K562 (cell line): ENCODE data around the gene HYCC2. TPM values are rescaled to one million over a fixed set of nuclear protein-coding genes. Genes with fewer than 3 reads are reported as not detected.

Experiments used
- ATAC-seq: fragments of 200-7000 bp; cut with Tn5 transposase; 3 replicates; pipeline ENCODE4 v1.9.1; 2020; ENCODE audit warnings: moderate library complexity
- BruUV-seq: library from RNA; stranded (reverse); fragments of 400-500 nt; replicated peaks from 2 replicates; lab custom pipeline; 2021; lab: Mats Ljungman, UMichigan
- CTCF ChIA-PET: fragments of 300-600 bp; formaldehyde crosslinking; extraction: SDS; loops from one replicate; lab custom pipeline; 2021; ENCODE audit warnings: low intra/inter-chr PET ratio; lab: Yijun Ruan, JAX
- POLR2A ChIA-PET: fragments of 300-600, 350-650 bp; sonication (Branson Sonifier 250); formaldehyde crosslinking; extraction: SDS; loops from one replicate; lab custom pipeline; 2021; ENCODE audit warnings: antibody characterized with exemption, inconsistent platforms; lab: Yijun Ruan, JAX
- DNase-seq, 4 experiments: peaks; one replicate each; pipeline versions ENCODE4 v3.0.0 to v3.0.0-alpha.2; 2011 to 2018; ENCODE audit warnings: low spot score in 3 of 4, mixed read lengths in 3 of 4; ENCODE audit errors: extremely low read depth in 1 of 4
- FAIRE-seq: peaks from 2 replicates; lab custom pipeline; 2011; peaks lifted over from hg19 to GRCh38; lab: Jason Lieb, UNC
- H2AFZ ChIP-seq: 2 replicates; pipeline ENCODE4 v1.6.0; 2011; ENCODE audit warnings: low read depth, low read length, control low read depth, inconsistent platforms
- H3K27ac ChIP-seq: fragments of 200-600 bp; 3 replicates; pipeline ENCODE4 v1.8.0; 2011; ENCODE audit warnings: low read depth, mild to moderate bottlenecking, control low read depth, inconsistent platforms, low read length, moderate library complexity, mixed read lengths; ENCODE audit errors: extremely low read depth
- H3K27me3 ChIP-seq, 2 experiments: fragments of 300-600 bp in 1 of 2; 2 replicates in 1 of 2; 3 replicates in 1 of 2; pipeline versions ENCODE4 v1.6.0 to v1.8.0; 2011; ENCODE audit warnings: inconsistent platforms in 2 of 2, low read length in 2 of 2, mild to moderate bottlenecking in 1 of 2, mixed read lengths in 1 of 2, moderate library complexity in 1 of 2; ENCODE audit not compliant: control insufficient read depth in 2 of 2, insufficient read depth in 2 of 2
- H3K36me3 ChIP-seq: fragments of 300-600 bp; 3 replicates; pipeline ENCODE4 v1.8.0; 2011; ENCODE audit warnings: mild to moderate bottlenecking, low read length, inconsistent platforms; ENCODE audit not compliant: control insufficient read depth, insufficient read depth
- H3K4me1 ChIP-seq, 2 experiments: fragments of 200-600 bp in 1 of 2; replicated peaks in 1 of 2; 2 replicates in 1 of 2; 3 replicates in 1 of 2; pipeline versions ENCODE4 v1.5.1 to v1.8.0; 2011; ENCODE audit warnings: inconsistent platforms in 2 of 2, low read length in 2 of 2, mild to moderate bottlenecking in 1 of 2, mixed read lengths in 1 of 2, moderate library complexity in 1 of 2; ENCODE audit not compliant: control insufficient read depth in 2 of 2, insufficient read depth in 2 of 2
- H3K4me2 ChIP-seq: 2 replicates; pipeline ENCODE4 v1.6.1; 2011; ENCODE audit warnings: low read length, control low read depth, inconsistent platforms, mixed read lengths; ENCODE audit not compliant: insufficient read depth
- H3K4me3 ChIP-seq: fragments of 200-600 bp; sonication (generic), shearing (Covaris generic); 2 replicates; pipeline ENCODE4 v1.5.1; 2016; ENCODE audit warnings: control low read depth, inconsistent platforms
- H3K79me2 ChIP-seq: fragments of 200-600 bp; 3 replicates; pipeline ENCODE4 v1.8.0; 2011; ENCODE audit warnings: low read length, inconsistent platforms; ENCODE audit not compliant: control insufficient read depth, insufficient read depth
- H3K9ac ChIP-seq, 2 experiments: 2 replicates each; pipeline versions ENCODE4 v1.6.0 to v1.6.1; 2011; ENCODE audit warnings: low read depth in 2 of 2, low read length in 2 of 2, control low read depth in 1 of 2, inconsistent platforms in 1 of 2, mild to moderate bottlenecking in 1 of 2, mixed read lengths in 1 of 2; ENCODE audit not compliant: insufficient read depth in 1 of 2
- H3K9me1 ChIP-seq: one replicate; pipeline ENCODE4 v1.6.0; 2011; ENCODE audit warnings: inconsistent platforms, mild to moderate bottlenecking, low read length, moderate library complexity; ENCODE audit not compliant: control insufficient read depth, insufficient read depth
- H3K9me3 ChIP-seq: replicated peaks from 2 replicates; pipeline ENCODE4 v1.5.1; 2011; ENCODE audit warnings: low read depth, low read length, inconsistent platforms; ENCODE audit not compliant: control insufficient read depth, insufficient read depth
- H4K20me1 ChIP-seq: replicated peaks from 2 replicates; pipeline ENCODE4 v1.6.1; 2011; ENCODE audit warnings: low read length, inconsistent platforms, mixed read lengths; ENCODE audit not compliant: control insufficient read depth, insufficient read depth
- BMI1 ChIP-seq: fragments of 150-350 bp; IDR thresholded peaks from 2 replicates; pipeline ENCODE4 v1.6.1; 2014; ENCODE audit warnings: low read length
- GABPB1 ChIP-seq: sonication (generic); formaldehyde crosslinking; IDR thresholded peaks from 2 replicates; pipeline ENCODE4 v1.8.0; 2022; ENCODE audit warnings: mild to moderate bottlenecking, missing genetic modification reagents
- GATAD2A ChIP-seq: fragments of 450-650 bp; IDR thresholded peaks from 2 replicates; pipeline ENCODE4 v1.6.1; 2017
- MYBL2 ChIP-seq, 2 experiments: fragments of 450-650 bp in 1 of 2; sonication (generic) in 1 of 2; formaldehyde crosslinking in 1 of 2; IDR thresholded peaks; 2 replicates each; pipeline versions ENCODE4 v1.6.1 to v1.8.1; 2017 to 2022; ENCODE audit warnings: borderline replicate concordance in 1 of 2, inconsistent platforms in 1 of 2, low read depth in 1 of 2, mild to moderate bottlenecking in 1 of 2, missing genetic modification reagents in 1 of 2, moderate library complexity in 1 of 2
- NBN ChIP-seq: fragments of 450-650 bp; IDR thresholded peaks from 2 replicates; pipeline ENCODE4 v1.6.1; 2016; ENCODE audit warnings: low read depth, mild to moderate bottlenecking
- POLR2AphosphoS2 ChIP-seq: IDR thresholded peaks from 2 replicates; pipeline ENCODE4 v1.6.1; 2012; ENCODE audit warnings: low read length, improper control_type of control experiment
- TCFL5 ChIP-seq: fragments of 250-450 bp; sonication (Bioruptor Pico); conservative IDR thresholded peaks from 2 replicates; pipeline ENCODE4 v1.6.1; 2021; ENCODE audit warnings: mild to moderate bottlenecking, moderate library complexity, matching md5 sums
- ZBED1 ChIP-seq: IDR thresholded peaks from 2 replicates; pipeline ENCODE4 v1.6.1; 2014
- WGBS: fragments of 100-300 bp; shearing (Covaris generic); methylation state at CpG from one replicate; pipeline ENCODE4 v1.1.6; 2016; ENCODE audit warnings: low coverage, mixed read lengths; ENCODE audit not compliant: insufficient coverage; ENCODE audit errors: missing lambda C conversion rate; 5-methylcytosine and 5-hydroxymethylcytosine counted together
- in situ Hi-C: fragments of 300-500 bp; cut with MboI; formaldehyde crosslinking; loops from 4 replicates; pipeline ENCODE4 v1.15.0; 2018; ENCODE audit warnings: inconsistent platforms, mixed read lengths
- intact Hi-C: fragments of 100-400 bp; cut with micrococcal nuclease; formaldehyde crosslinking; loops from 2 replicates; pipeline ENCODE4 v1.14.2; 2022
- polyA plus RNA-seq, 8 experiments: library from polyadenylated mRNA; depleted of rRNA in 4 of 8; stranded (reverse) in 5 of 8; unstranded in 3 of 8; fragments of >200 nt; fragmentation: Nextera tagmentation in 2 of 8; fragmentation: Illumina TruSeq in 1 of 8; extraction: Ambion mirVana in 2 of 8; extraction: Trizol in 1 of 8; gene quantifications; 2 replicates each; pipeline versions ENCODE4 v1.2.1 to v1.2.3, GENCODE V29; 2011 to 2014; ENCODE audit warnings: inconsistent platforms in 1 of 8, missing spikeins in 1 of 8
- total RNA-seq, 7 experiments: library from RNA; depleted of rRNA in 6 of 7; stranded (reverse); fragments of >200 nt in 6 of 7; fragmentation: Illumina TruSeq in 2 of 7; extraction: Trizol in 2 of 7; gene quantifications; 2 replicates each; pipeline versions ENCODE4 v1.2.1 to v1.2.3, GENCODE V29; 2011 to 2021; ENCODE audit warnings: low replicate concordance in 1 of 7
- TF ChIP-seq, protein P1 (sequence below): fragments of 250-450 bp; sonication (Bioruptor Pico); IDR thresholded peaks from 2 replicates; pipeline ENCODE4 v1.5.0; 2020; ENCODE audit warnings: mild to moderate bottlenecking
- TF ChIP-seq, protein P2 (sequence below), 2 experiments: fragments of 250-450 bp in 1 of 2; fragments of 450-650 bp in 1 of 2; sonication (Bioruptor Pico) in 1 of 2; IDR thresholded peaks; 2 replicates each; pipeline versions ENCODE4 v1.6.1 to v1.8.0; 2016 to 2021; ENCODE audit warnings: mild to moderate bottlenecking in 2 of 2, moderate library complexity in 2 of 2, missing compliant biosample characterization in 1 of 2, missing genetic modification characterization in 1 of 2
- TF ChIP-seq, protein P3 (sequence below): sonication (generic); formaldehyde crosslinking; IDR thresholded peaks from 2 replicates; pipeline ENCODE4 v1.8.0; 2022; ENCODE audit warnings: missing genetic modification reagents, mild to moderate bottlenecking, borderline replicate concordance
- TF ChIP-seq, protein P4 (sequence below): fragments of 450-650 bp; IDR thresholded peaks from 2 replicates; pipeline ENCODE4 v1.6.1; 2014; ENCODE audit warnings: low read depth, mild to moderate bottlenecking, moderate library complexity, borderline replicate concordance

The HYCC2 gene
- total and polyA plus RNA-seq, 9 of the 15 experiments (the other 6 are each of a cell fraction or from before 2014, with no cell fraction given), result 5.4 to 20.0 (median 9.8) TPM

DNA sequence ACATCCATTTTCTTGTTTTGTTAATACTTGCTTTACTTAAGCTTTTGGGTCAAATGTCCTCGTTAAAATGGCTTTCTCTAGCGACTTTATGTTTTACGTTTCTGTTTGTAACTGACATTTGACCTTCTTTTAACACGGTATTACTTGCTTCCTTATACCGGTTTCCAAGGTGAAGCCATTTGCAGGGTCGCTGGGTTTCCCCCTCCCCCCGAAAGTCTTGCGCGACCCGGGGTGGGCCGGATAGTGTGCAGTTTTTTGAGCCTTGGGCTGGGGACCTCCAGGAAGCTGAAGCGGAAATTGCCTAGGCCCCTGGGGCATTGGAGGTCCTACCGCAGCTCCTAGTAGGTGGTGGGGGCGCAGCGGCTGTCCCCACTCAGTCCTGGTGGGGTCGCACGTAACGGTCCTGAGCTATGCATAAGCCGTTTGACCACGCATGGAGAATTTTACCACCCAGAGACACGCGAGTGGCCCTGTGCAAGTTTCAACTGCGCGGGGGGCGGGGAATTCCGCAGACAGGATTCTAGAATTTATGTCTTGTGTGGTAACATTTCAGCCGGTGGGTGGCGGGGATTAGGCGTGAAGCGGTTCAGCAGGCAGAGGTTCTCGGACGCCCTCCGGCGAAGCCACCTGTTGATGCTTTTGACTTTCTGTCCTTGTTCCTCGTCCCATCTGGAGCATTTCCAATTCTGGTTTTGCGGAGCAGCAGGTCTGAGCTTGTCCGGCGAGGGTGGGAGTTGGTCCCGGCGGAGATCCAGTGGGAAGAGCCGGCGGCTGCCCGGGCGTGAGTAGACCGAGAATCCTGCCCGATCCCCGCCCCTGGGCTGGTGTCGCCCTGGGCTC lies 46.9 kb upstream of the HYCC2 start:
- Histone ChIP-seq H3K36me3 (peaks cover 27% of the 10 kb centered on the region), H3K9me3 (no peaks in the 10 kb centered on the region), H3K4me3 (peak overlapping the region; percentile 93), H3K27ac (peak overlapping the region; percentile 98), H3K27me3 (no peaks in the 10 kb centered on the region), H2AFZ (peak overlapping the region; percentile 67), H3K4me1 (peaks cover 17 to 27% of the 10 kb centered on the region in 2 experiments; a peak in 4 of 5 replicates), H3K9ac (peak overlapping the region; percentile 94 to 95), H3K4me2 (peak overlapping the region; percentile 93), H4K20me1 (0 out of 2 replicates have a peak, but pooled peaks cover 2% of the 10 kb centered on the region), H3K79me2 (peaks cover 96% of the 10 kb centered on the region), H3K9me1 (no peaks in the 10 kb centered on the region)
- ChIA-PET CTCF (interaction anchor here (0.6 to 1.5 kb wide), 5 partner anchors 40 to 712 kb away, joined by 3 to 8 read pairs (median 3); no protein-coding TSS in a partner anchor), POLR2A (interaction anchor here (0.6 to 1.9 kb wide), 9 partner anchors 8 to 367 kb away, joined by 3 to 7 read pairs (median 3); no protein-coding TSS in a partner anchor)
- ATAC-seq (peak; percentile 60), DNase-seq (peak; percentile 52 to 92 (median 58)), FAIRE-seq (peak; percentile 77)
- TSS peak; percentile 46 for BruUV-seq
- WGBS, result under 1% methylated on average over 44 of the region's 48 CpGs
- in situ Hi-C loops (no loop called here), intact Hi-C loops (loop anchor here (1.0 to 5.0 kb wide), 5 partner anchors 40 to 289 kb away; partner anchors contain the start of genes HYCC2 and ORC2)
- TF ChIP-seq, protein P1, sequence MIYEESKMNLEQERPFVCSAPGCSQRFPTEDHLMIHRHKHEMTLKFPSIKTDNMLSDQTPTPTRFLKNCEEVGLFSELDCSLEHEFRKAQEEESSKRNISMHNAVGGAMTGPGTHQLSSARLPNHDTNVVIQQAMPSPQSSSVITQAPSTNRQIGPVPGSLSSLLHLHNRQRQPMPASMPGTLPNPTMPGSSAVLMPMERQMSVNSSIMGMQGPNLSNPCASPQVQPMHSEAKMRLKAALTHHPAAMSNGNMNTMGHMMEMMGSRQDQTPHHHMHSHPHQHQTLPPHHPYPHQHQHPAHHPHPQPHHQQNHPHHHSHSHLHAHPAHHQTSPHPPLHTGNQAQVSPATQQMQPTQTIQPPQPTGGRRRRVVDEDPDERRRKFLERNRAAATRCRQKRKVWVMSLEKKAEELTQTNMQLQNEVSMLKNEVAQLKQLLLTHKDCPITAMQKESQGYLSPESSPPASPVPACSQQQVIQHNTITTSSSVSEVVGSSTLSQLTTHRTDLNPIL (CRISPR knock-in tag), result 0 out of 2 replicates have a peak, but pooled peaks have one; percentile 32
- TF ChIP-seq POLR2AphosphoS2 (no peak), NBN (no peak), BMI1 (no peak), TCFL5 (CRISPR knock-in tag) (no peak), MYBL2 (IDR thresholded peaks at IDR 0.05; ENCODE audit: low read depth) (peak; percentile 68; the same call in 1 of the 2 replicates), MYBL2 (CRISPR knock-in tag; IDR thresholded peaks at IDR 0.05; ENCODE audit: borderline replicate concordance) (no peak), GATAD2A (no peak), ZBED1 (no peak), GABPB1 (CRISPR knock-in tag) (peak; percentile 45)
- TF ChIP-seq, protein P2, sequence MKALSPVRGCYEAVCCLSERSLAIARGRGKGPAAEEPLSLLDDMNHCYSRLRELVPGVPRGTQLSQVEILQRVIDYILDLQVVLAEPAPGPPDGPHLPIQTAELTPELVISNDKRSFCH (CRISPR knock-in tag; IDR thresholded peaks at IDR 0.05), result no peak
- TF ChIP-seq, protein P2 (tag; IDR thresholded peaks at IDR 0.05), result no peak
- TF ChIP-seq, protein P3, sequence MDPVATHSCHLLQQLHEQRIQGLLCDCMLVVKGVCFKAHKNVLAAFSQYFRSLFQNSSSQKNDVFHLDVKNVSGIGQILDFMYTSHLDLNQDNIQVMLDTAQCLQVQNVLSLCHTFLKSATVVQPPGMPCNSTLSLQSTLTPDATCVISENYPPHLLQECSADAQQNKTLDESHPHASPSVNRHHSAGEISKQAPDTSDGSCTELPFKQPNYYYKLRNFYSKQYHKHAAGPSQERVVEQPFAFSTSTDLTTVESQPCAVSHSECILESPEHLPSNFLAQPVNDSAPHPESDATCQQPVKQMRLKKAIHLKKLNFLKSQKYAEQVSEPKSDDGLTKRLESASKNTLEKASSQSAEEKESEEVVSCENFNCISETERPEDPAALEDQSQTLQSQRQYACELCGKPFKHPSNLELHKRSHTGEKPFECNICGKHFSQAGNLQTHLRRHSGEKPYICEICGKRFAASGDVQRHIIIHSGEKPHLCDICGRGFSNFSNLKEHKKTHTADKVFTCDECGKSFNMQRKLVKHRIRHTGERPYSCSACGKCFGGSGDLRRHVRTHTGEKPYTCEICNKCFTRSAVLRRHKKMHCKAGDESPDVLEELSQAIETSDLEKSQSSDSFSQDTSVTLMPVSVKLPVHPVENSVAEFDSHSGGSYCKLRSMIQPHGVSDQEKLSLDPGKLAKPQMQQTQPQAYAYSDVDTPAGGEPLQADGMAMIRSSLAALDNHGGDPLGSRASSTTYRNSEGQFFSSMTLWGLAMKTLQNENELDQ (CRISPR knock-in tag), result no peak
- TF ChIP-seq, protein P4, sequence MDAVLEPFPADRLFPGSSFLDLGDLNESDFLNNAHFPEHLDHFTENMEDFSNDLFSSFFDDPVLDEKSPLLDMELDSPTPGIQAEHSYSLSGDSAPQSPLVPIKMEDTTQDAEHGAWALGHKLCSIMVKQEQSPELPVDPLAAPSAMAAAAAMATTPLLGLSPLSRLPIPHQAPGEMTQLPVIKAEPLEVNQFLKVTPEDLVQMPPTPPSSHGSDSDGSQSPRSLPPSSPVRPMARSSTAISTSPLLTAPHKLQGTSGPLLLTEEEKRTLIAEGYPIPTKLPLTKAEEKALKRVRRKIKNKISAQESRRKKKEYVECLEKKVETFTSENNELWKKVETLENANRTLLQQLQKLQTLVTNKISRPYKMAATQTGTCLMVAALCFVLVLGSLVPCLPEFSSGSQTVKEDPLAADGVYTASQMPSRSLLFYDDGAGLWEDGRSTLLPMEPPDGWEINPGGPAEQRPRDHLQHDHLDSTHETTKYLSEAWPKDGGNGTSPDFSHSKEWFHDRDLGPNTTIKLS, result peak; percentile 23; the same call in 1 of the 2 replicates
